Measurements from ENCODE around the gene MAPT.

The MAPT gene

GRCh38 chr17:46037722-46038255 lies 143.4 kb downstream of the MAPT start:
- TF ChIP-seq CTCF (conservative IDR thresholded peaks at IDR 0.05; ENCODE audit: low read depth, low read length), result no peak
- H3K4me3 ChIP-seq (ENCODE audit: low read depth, low read length), result no peak overlapping the region
- no peak for DNase-seq (ENCODE audit: low read depth)

GRCh38 chr17:46038414-46038813 lies 144.1 kb downstream of the MAPT start:
- TF ChIP-seq CTCF (conservative IDR thresholded peaks at IDR 0.05; ENCODE audit: low read depth, low read length), result no peak
- DNase-seq (ENCODE audit: low read depth), result no peak
- H3K4me3 ChIP-seq (ENCODE audit: low read depth, low read length), result no peak overlapping the region

- no peak for TF ChIP-seq CTCF (conservative IDR thresholded peaks at IDR 0.05; ENCODE audit: low read depth, low read length)
- no peak overlapping the region for H3K4me3 ChIP-seq (ENCODE audit: low read depth, low read length)
- DNase-seq (ENCODE audit: low read depth), result no peak
Measured at GRCh38 chr17:46038937-46039336, 144.6 kb downstream of the MAPT start.

GRCh38 chr17:46039592-46040186 lies 145.3 kb downstream of the MAPT start:
- TF ChIP-seq CTCF (conservative IDR thresholded peaks at IDR 0.05; ENCODE audit: low read depth, low read length), result no peak
- no peak for DNase-seq (ENCODE audit: low read depth)
- H3K4me3 ChIP-seq (ENCODE audit: low read depth, low read length), result no peak overlapping the region

DNA sequence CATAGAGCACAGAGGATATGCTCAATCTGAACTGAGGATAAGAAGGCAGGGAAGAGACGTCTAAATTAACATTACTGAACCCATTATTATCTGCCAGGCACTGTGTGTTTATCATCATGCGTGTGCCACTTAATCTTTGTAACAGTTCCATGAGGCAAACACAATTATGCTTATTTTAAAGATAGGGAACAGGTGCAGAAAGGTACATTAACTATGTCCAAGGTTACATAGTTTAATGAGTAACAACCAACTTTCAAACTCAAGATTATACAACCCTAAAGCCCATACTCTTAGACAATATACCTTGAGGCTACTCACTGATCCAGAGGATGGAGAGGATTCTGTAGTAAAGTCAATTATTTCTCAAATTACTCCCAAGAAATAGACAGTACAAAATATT lies 147.9 kb downstream of the MAPT start:
- TF ChIP-seq CTCF (conservative IDR thresholded peaks at IDR 0.05; ENCODE audit: low read depth, low read length), result no peak
- DNase-seq (ENCODE audit: low read depth), result no peak

DNA sequence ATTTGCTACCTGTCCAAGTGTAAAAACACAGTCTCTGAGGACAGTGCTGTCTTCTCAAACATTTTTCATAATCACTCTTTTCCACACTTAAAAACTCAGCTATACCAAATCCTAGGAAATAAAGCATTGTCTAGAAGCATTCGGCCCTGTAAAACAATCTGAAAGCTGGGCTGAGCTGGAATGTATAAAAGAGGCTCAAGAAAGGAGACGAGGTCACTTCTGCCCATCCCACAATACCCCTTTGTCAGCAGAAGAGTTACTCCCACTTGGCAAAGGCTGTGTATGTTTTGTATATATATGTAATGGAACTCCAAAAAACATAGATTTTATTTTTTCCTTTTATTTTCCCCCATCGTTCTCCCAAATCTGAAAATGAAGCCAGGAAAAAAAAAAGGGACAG lies 148.6 kb downstream of the MAPT start:
- no peak for DNase-seq (ENCODE audit: low read depth)

More for the DNA sequence above, 147.9 kb downstream of the MAPT start:
- H3K4me3 ChIP-seq (ENCODE audit: low read depth, low read length), result no peak overlapping the region

More for the DNA sequence above, 148.6 kb downstream of the MAPT start:
- H3K4me3 ChIP-seq (ENCODE audit: low read depth, low read length), result no peak overlapping the region
- TF ChIP-seq CTCF (conservative IDR thresholded peaks at IDR 0.05; ENCODE audit: low read depth, low read length), result no peak
